SJCRH30 (cell line): ENCODE measurements around the gene MAD1L1. TPM values are rescaled to one million over a fixed set of nuclear protein-coding genes. Genes with fewer than 3 reads are reported as not detected.

Source experiments
- DNase-seq, 2 experiments: peaks; one replicate each; pipeline ENCODE4 v3.0.0-alpha.2; 2015 to 2020
- H3K27ac ChIP-seq: fragments of 250-450 bp; sonication (Bioruptor Pico); 2 replicates; pipeline ENCODE4 v1.5.1; 2020; ENCODE audit warnings: mild to moderate bottlenecking, moderate library complexity
- H3K27me3 ChIP-seq: fragments of 250-450 bp; sonication (Bioruptor Pico); 2 replicates; pipeline ENCODE4 v1.5.1; 2020; ENCODE audit warnings: mild to moderate bottlenecking, moderate library complexity
- H3K36me3 ChIP-seq: fragments of 250-450 bp; sonication (Bioruptor Pico); 2 replicates; pipeline ENCODE4 v1.5.1; 2020; ENCODE audit warnings: mild to moderate bottlenecking, moderate library complexity
- H3K4me1 ChIP-seq: fragments of 250-450 bp; sonication (Bioruptor Pico); 2 replicates; pipeline ENCODE4 v1.5.1; 2020; ENCODE audit warnings: mild to moderate bottlenecking, moderate library complexity
- H3K4me3 ChIP-seq: fragments of 250-450 bp; sonication (Bioruptor Pico); 2 replicates; pipeline ENCODE4 v1.5.1; 2020; ENCODE audit warnings: mild to moderate bottlenecking, moderate library complexity
- H3K9me3 ChIP-seq: fragments of 250-450 bp; sonication (Bioruptor Pico); replicated peaks from 2 replicates; pipeline ENCODE4 v1.5.1; 2020; ENCODE audit warnings: mild to moderate bottlenecking, moderate library complexity
- total RNA-seq: library from RNA; depleted of rRNA; stranded (reverse); fragments of >200 nt; shearing (Covaris generic); gene quantifications from 2 replicates; pipeline ENCODE4 v1.2.3, GENCODE V29; 2014

Gene MAD1L1
- total RNA-seq, 1 experiment from 2014 or later: 31.5 TPM

GRCh38 chr7:1959305-1959704 lies 273.4 kb downstream of the MAD1L1 start:
- no peaks in the 10 kb centered on the region for H3K27me3 ChIP-seq
- H3K36me3 ChIP-seq: no peaks in the 10 kb centered on the region
- H3K9me3 ChIP-seq: no peaks in the 10 kb centered on the region
- H3K4me3 ChIP-seq: no peak overlapping the region
- H3K4me1 ChIP-seq: no peaks in the 10 kb centered on the region
- no peak for DNase-seq
- H3K27ac ChIP-seq: no peak overlapping the region

GRCh38 chr7:1957471-1958225 lies 275.1 kb downstream of the MAD1L1 start:
- Histone ChIP-seq H3K27ac (no peak overlapping the region), H3K4me1 (no peaks in the 10 kb centered on the region)
- DNase-seq: no peak

GRCh38 chr7:1956611-1957470 lies 275.9 kb downstream of the MAD1L1 start:
- H3K36me3 ChIP-seq: no peaks in the 10 kb centered on the region
- H3K4me1 ChIP-seq: no peaks in the 10 kb centered on the region
- no peaks in the 10 kb centered on the region for H3K9me3 ChIP-seq

More at GRCh38 chr7:1957471-1958225, 275.1 kb downstream of the MAD1L1 start:
- Histone ChIP-seq H3K4me3 (no peak overlapping the region), H3K9me3 (no peaks in the 10 kb centered on the region), H3K36me3 (no peaks in the 10 kb centered on the region), H3K27me3 (no peaks in the 10 kb centered on the region)

GRCh38 chr7:1956141-1956540 lies 276.6 kb downstream of the MAD1L1 start:
- DNase-seq: no peak
- Histone ChIP-seq H3K9me3 (no peaks in the 10 kb centered on the region), H3K27me3 (no peaks in the 10 kb centered on the region), H3K4me1 (peaks cover 3% of the 10 kb centered on the region; the same call in 1 of the 2 replicates), H3K27ac (no peak overlapping the region), H3K4me3 (no peak overlapping the region), H3K36me3 (no peaks in the 10 kb centered on the region)

More at GRCh38 chr7:1956611-1957470, 275.9 kb downstream of the MAD1L1 start:
- no peak for DNase-seq
- no peak overlapping the region for H3K27ac ChIP-seq
- no peaks in the 10 kb centered on the region for H3K27me3 ChIP-seq
- no peak overlapping the region for H3K4me3 ChIP-seq

GRCh38 chr7:1954366-1955004 lies 278.3 kb downstream of the MAD1L1 start:
- Histone ChIP-seq H3K4me3 (no peak overlapping the region), H3K4me1 (peaks cover 8% of the 10 kb centered on the region; the same call in 1 of the 2 replicates), H3K9me3 (no peaks in the 10 kb centered on the region), H3K27ac (no peak overlapping the region), H3K27me3 (no peaks in the 10 kb centered on the region), H3K36me3 (no peaks in the 10 kb centered on the region)
- no peak for DNase-seq

- DNase-seq: no peak
- H3K4me1 ChIP-seq: peaks cover 8% of the 10 kb centered on the region; the same call in 1 of the 2 replicates
- H3K36me3 ChIP-seq: no peaks in the 10 kb centered on the region
- H3K4me3 ChIP-seq: no peak overlapping the region
- no peaks in the 10 kb centered on the region for H3K9me3 ChIP-seq
- H3K27me3 ChIP-seq: no peaks in the 10 kb centered on the region
- H3K27ac ChIP-seq: no peak overlapping the region
Measured at GRCh38 chr7:1953199-1954190, 279.2 kb downstream of the MAD1L1 start.

- no peaks in the 10 kb centered on the region for H3K27me3 ChIP-seq
- peaks cover 8% of the 10 kb centered on the region; the same call in 1 of the 2 replicates for H3K4me1 ChIP-seq
- no peak for DNase-seq
- H3K27ac ChIP-seq: no peak overlapping the region
- H3K9me3 ChIP-seq: no peaks in the 10 kb centered on the region
- no peaks in the 10 kb centered on the region for H3K36me3 ChIP-seq
- no peak overlapping the region for H3K4me3 ChIP-seq
Measured at GRCh38 chr7:1952781-1953180, 280.0 kb downstream of the MAD1L1 start.

- Histone ChIP-seq H3K27me3 (no peaks in the 10 kb centered on the region), H3K36me3 (no peaks in the 10 kb centered on the region), H3K27ac (no peak overlapping the region), H3K4me1 (peaks cover 8% of the 10 kb centered on the region; the same call in 1 of the 2 replicates), H3K4me3 (no peak overlapping the region), H3K9me3 (no peaks in the 10 kb centered on the region)
- DNase-seq: no peak
Measured at GRCh38 chr7:1952169-1952760, 280.5 kb downstream of the MAD1L1 start.

- Histone ChIP-seq H3K27me3 (no peaks in the 10 kb centered on the region), H3K9me3 (no peaks in the 10 kb centered on the region), H3K4me3 (no peak overlapping the region), H3K36me3 (no peaks in the 10 kb centered on the region), H3K27ac (no peak overlapping the region), H3K4me1 (peaks cover 8% of the 10 kb centered on the region; the same call in 1 of the 2 replicates)
- no peak for DNase-seq
Measured at GRCh38 chr7:1951600-1951999, 281.1 kb downstream of the MAD1L1 start.

GRCh38 chr7:1951159-1951536 lies 281.6 kb downstream of the MAD1L1 start:
- no peaks in the 10 kb centered on the region for H3K27me3 ChIP-seq
- peak; percentile 68 to 73 for DNase-seq
- H3K9me3 ChIP-seq: no peaks in the 10 kb centered on the region
- H3K27ac ChIP-seq: peak overlapping the region; percentile 20; the same call in 1 of the 2 replicates
- H3K4me3 ChIP-seq: no peak overlapping the region
- peaks cover 8% of the 10 kb centered on the region; the same call in 1 of the 2 replicates for H3K4me1 ChIP-seq
- H3K36me3 ChIP-seq: no peaks in the 10 kb centered on the region

- Histone ChIP-seq H3K4me1 (peaks cover 8% of the 10 kb centered on the region; the same call in 1 of the 2 replicates), H3K27ac (peak overlapping the region; percentile 20; the same call in 1 of the 2 replicates), H3K27me3 (no peaks in the 10 kb centered on the region), H3K36me3 (no peaks in the 10 kb centered on the region), H3K9me3 (no peaks in the 10 kb centered on the region), H3K4me3 (no peak overlapping the region)
- DNase-seq: no peak
Measured at GRCh38 chr7:1950452-1951158, 282.1 kb downstream of the MAD1L1 start.

GRCh38 chr7:1950066-1950451 lies 282.7 kb downstream of the MAD1L1 start:
- Histone ChIP-seq H3K4me3 (no peak overlapping the region), H3K4me1 (peaks cover 8% of the 10 kb centered on the region; the same call in 1 of the 2 replicates), H3K27ac (no peak overlapping the region), H3K27me3 (no peaks in the 10 kb centered on the region), H3K36me3 (no peaks in the 10 kb centered on the region), H3K9me3 (no peaks in the 10 kb centered on the region)
- no peak for DNase-seq

GRCh38 chr7:1949681-1950055 lies 283.1 kb downstream of the MAD1L1 start:
- no peaks in the 10 kb centered on the region for H3K27me3 ChIP-seq
- DNase-seq: no peak
- no peak overlapping the region for H3K4me3 ChIP-seq
- H3K4me1 ChIP-seq: peaks cover 8% of the 10 kb centered on the region; the same call in 1 of the 2 replicates
- H3K9me3 ChIP-seq: no peaks in the 10 kb centered on the region
- H3K36me3 ChIP-seq: no peaks in the 10 kb centered on the region
- H3K27ac ChIP-seq: no peak overlapping the region
